H1 (cell line): ENCODE measurements around the gene ZC3H12C. TPM values are rescaled to one million over a fixed set of nuclear protein-coding genes. Genes with fewer than 3 reads are reported as not detected.

Source experiments
- CBX5 ChIP-seq: fragments of 300-800, 300-1000 bp; sonication (generic); IDR thresholded peaks from 2 replicates; pipeline ENCODE4 v1.7.1; 2016; ENCODE audit warnings: antibody characterized with exemption, low read length, low read depth
- TCF12 ChIP-seq: IDR thresholded peaks from 2 replicates; pipeline ENCODE4 v1.6.1; 2011; ENCODE audit warnings: low read depth, mild to moderate bottlenecking, low read length
- polyA plus RNA-seq, 7 experiments: library from polyadenylated mRNA; depleted of rRNA in 3 of 7; stranded (reverse) in 5 of 7; unstranded in 2 of 7; fragments of >200 nt in 5 of 7; fragments of 200-250 nt in 2 of 7; gene quantifications; 1 replicate in 5 of 7; 2 replicates in 1 of 7; 4 replicates in 1 of 7; pipeline versions ENCODE4 v1.2.1 to v1.2.3, GENCODE V29; 2011 to 2013; ENCODE audit warnings: missing spikeins in 2 of 7, mixed read lengths in 2 of 7
- total RNA-seq: library from RNA; stranded (reverse); fragmentation: NEBNext Ultra II Directional; extraction: Animal tissue kit (Norgen Biotek cat#: 25700); gene quantifications from 2 replicates; pipeline ENCODE4 v1.2.1, GENCODE V29; 2021
- TF ChIP-seq, protein P1 (sequence below): IDR thresholded peaks from 2 replicates; pipeline ENCODE4 v1.6.1; 2011; ENCODE audit warnings: low read depth, mild to moderate bottlenecking, low read length; ENCODE audit not compliant: insufficient read depth

Gene ZC3H12C
- total and polyA plus RNA-seq, 2 of the 8 experiments (the other 6 are each of a cell fraction or from before 2014, with no cell fraction given) = 2.0 to 2.7 TPM

GRCh38 chr11:110177086-110177456, 83.9 kb downstream of the ZC3H12C start (continued):
- no peak for TF ChIP-seq CBX5
- TF ChIP-seq TCF12 = no peak
- TF ChIP-seq, protein P1, sequence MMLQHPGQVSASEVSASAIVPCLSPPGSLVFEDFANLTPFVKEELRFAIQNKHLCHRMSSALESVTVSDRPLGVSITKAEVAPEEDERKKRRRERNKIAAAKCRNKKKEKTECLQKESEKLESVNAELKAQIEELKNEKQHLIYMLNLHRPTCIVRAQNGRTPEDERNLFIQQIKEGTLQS = no peak
